Activated CD4-positive, alpha-beta memory T cell treated with anti-CD3 and anti-CD28 coated beads, Interleukin-2, amount 10 ng/mL, durations not matched to agents 7 days and 5 days (primary cell): ENCODE results near the gene RANBP17. TPM values are rescaled to one million over a fixed set of nuclear protein-coding genes. Genes with fewer than 3 reads are reported as not detected.
"Not testable (repeated sequence)": the region's sequence is repeated elsewhere in the genome, so short reads cannot be mapped to it uniquely, and the experiment has no call there.

Experiments used
- CTCF ChIA-PET: fragments of 350-600 bp; sonication (Branson Sonifier 250); formaldehyde crosslinking; loops from one replicate; lab custom pipeline; 2021; ENCODE audit warnings: antibody characterized with exemption, inconsistent platforms; lab: Charles Lee
- POLR2A ChIA-PET: fragments of 350-600 bp; sonication (Branson Sonifier 250); formaldehyde crosslinking; loops from one replicate; lab custom pipeline; 2021; ENCODE audit warnings: antibody characterized with exemption; lab: Charles Lee
- DNase-seq: peaks from one replicate; pipeline ENCODE4 v3.0.0-alpha.2; 2020
- H3K27ac Mint-ChIP-seq: one replicate; pipeline ENCODE4 v1.8.0; 2021; ENCODE audit warnings: mild to moderate bottlenecking, mixed read lengths
- H3K27me3 Mint-ChIP-seq: one replicate; pipeline ENCODE4 v1.8.0; 2021; ENCODE audit warnings: mixed read lengths
- H3K36me3 Mint-ChIP-seq: one replicate; pipeline ENCODE4 v1.8.0; 2021; ENCODE audit warnings: low read depth, mixed read lengths
- H3K4me1 Mint-ChIP-seq: one replicate; pipeline ENCODE4 v1.8.0; 2021; ENCODE audit warnings: mixed read lengths
- H3K4me3 Mint-ChIP-seq: one replicate; pipeline ENCODE4 v1.8.0; 2021; ENCODE audit warnings: mild to moderate bottlenecking, mixed read lengths
- H3K9me3 Mint-ChIP-seq: one replicate; pipeline ENCODE4 v1.8.0; 2021; ENCODE audit warnings: mixed read lengths
- total RNA-seq, 2 experiments: library from RNA; stranded (reverse); gene quantifications; one replicate each; pipeline ENCODE4 v1.2.3, GENCODE V29; 2021

The RANBP17 gene
- total RNA-seq, 2 experiments from 2014 or later = not detected

DNA sequence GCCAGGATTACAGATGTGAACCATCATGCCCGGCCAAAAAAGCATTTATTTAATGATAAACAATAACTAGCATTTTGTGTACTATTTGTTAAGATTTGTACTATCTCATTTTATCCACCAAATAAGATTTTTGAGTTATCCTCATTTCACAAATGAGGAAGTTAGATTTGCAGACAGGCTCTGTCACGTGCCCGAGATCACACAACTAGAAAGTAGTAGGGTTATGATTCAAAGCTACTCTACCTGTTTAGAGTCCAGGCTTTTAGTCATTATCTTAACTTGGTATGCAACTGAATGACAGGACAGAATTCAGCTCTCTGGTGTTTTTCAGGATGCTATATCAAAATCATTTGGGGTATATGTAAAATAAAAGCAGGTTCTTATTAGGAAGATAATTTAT lies 20.5 kb downstream of the RANBP17 start:
- H3K27ac Mint-ChIP-seq = no peak overlapping the region
- H3K4me1 Mint-ChIP-seq = no peaks in the 10 kb centered on the region
- H3K27me3 Mint-ChIP-seq = no peaks in the 10 kb centered on the region
- H3K9me3 Mint-ChIP-seq = no peaks in the 10 kb centered on the region
- no peak for DNase-seq
- CTCF ChIA-PET = no interaction called here
- POLR2A ChIA-PET = no interaction called here
- H3K4me3 Mint-ChIP-seq = no peak overlapping the region
- no peaks in the 10 kb centered on the region for H3K36me3 Mint-ChIP-seq

DNA sequence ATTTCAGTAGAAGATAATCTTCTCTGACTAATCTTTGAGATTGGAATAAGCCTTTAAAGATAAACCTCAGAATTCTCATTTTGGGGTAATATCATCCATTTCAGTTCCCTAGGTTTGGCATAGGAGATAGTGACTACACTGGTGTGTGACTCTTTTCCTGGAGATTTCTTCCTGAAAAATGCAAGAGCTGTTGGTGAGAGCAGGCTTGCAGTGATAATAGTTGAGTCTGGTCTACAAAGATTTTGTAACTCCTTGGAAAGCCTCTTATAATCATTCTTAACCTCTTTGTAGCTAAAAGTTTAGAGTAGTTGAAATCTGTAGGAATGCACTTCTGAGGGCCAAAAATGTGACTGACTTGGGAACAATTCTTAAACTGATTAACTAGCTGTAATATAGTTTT lies 23.4 kb downstream of the RANBP17 start:
- Mint-ChIP-seq H3K4me1 (no peaks in the 10 kb centered on the region), H3K9me3 (no peaks in the 10 kb centered on the region), H3K36me3 (no peaks in the 10 kb centered on the region), H3K27me3 (no peaks in the 10 kb centered on the region), H3K4me3 (no peak overlapping the region), H3K27ac (no peak overlapping the region)
- POLR2A ChIA-PET = no interaction called here
- no peak for DNase-seq
- CTCF ChIA-PET = no interaction called here

DNA sequence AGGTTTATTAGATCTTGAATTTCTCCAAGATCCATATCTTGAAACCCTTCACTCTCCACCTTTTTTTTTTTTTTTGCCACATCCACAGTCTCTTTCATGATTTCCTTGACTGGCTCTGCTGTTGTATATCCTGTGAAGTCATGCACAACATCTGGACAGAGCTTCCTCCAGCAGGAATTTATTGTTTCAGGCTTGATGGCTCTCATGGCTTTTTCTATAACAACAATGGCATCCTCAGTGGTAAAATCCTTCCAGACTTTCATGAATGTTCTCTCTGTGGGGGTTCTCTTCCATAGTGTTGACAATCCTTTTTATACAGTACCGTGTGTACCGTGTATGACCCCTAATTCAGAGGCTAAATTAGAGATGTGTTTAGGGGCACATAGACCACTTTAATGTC lies 24.0 kb downstream of the RANBP17 start:
- CTCF ChIA-PET = no interaction called here
- no peak overlapping the region for H3K27ac Mint-ChIP-seq
- POLR2A ChIA-PET = no interaction called here

DNA sequence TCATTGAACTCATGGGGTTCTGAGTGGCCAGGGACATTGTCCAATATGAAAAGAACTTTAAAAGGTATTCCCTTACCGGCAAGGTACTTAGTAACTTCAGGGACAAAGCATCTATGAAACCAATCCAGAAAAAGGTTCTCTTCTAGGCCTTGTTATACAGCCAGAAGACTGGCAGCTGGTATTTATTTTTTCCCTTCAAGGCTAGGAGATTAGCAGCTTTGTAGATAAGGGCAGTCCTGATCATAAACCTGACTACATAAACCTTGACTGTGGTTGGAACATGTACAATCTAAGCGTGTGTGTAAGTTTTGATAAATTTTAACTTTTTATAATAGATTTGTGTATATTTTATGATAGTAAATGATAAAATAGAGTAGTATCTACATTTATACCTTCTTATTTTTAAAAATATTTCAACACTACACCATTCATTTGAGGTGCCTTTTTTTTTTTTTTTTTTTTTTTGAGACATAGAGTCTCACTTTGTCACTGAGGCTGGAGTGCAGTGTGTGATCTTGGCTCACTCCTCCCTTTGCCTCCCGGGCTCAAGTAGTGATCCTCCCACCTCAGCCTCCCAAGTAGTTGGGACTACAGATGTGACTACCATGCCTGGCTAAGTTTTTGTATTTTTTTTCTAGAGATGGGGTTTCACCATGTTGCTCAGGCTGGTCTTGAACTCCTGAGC lies 24.5 kb downstream of the RANBP17 start:
- ChIA-PET POLR2A (no interaction called here), CTCF (no interaction called here)
- no peaks in the 10 kb centered on the region for H3K27me3 Mint-ChIP-seq
- no peaks in the 10 kb centered on the region for H3K9me3 Mint-ChIP-seq
- no peak for DNase-seq
- H3K4me3 Mint-ChIP-seq = no peak overlapping the region
- no peaks in the 10 kb centered on the region for H3K4me1 Mint-ChIP-seq
- H3K27ac Mint-ChIP-seq = no peak overlapping the region
- no peaks in the 10 kb centered on the region for H3K36me3 Mint-ChIP-seq

More for the DNA sequence above, 24.0 kb downstream of the RANBP17 start:
- no peaks in the 10 kb centered on the region for H3K4me1 Mint-ChIP-seq
- H3K4me3 Mint-ChIP-seq = no peak overlapping the region
- DNase-seq = no peak
- H3K36me3 Mint-ChIP-seq = no peaks in the 10 kb centered on the region
- no peaks in the 10 kb centered on the region for H3K9me3 Mint-ChIP-seq
- H3K27me3 Mint-ChIP-seq = no peaks in the 10 kb centered on the region

DNA sequence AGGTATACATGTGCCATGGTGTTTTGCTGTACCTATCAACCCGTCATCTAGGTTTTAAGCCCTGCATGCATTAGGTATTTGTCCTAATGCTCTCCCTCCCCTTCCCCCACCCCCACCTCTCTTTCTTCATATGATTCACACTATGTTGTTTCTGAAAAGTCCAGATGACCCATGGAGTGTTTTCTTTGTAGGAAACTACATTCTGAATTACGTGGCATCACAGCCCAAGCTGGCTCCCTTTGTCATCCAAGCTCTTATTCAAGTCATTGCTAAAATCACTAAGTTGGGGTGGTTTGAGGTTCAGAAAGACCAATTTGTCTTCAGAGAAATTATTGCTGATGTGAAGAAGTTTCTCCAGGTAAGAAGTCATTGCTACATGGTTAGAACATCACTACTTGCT lies 30.4 kb downstream of the RANBP17 start:
- H3K4me3 Mint-ChIP-seq = no peak overlapping the region
- H3K27me3 Mint-ChIP-seq = no peaks in the 10 kb centered on the region
- no peak for DNase-seq
- no peaks in the 10 kb centered on the region for H3K9me3 Mint-ChIP-seq
- H3K4me1 Mint-ChIP-seq = no peaks in the 10 kb centered on the region
- no peaks in the 10 kb centered on the region for H3K36me3 Mint-ChIP-seq
- CTCF ChIA-PET = no interaction called here
- POLR2A ChIA-PET = no interaction called here
- no peak overlapping the region for H3K27ac Mint-ChIP-seq

DNA sequence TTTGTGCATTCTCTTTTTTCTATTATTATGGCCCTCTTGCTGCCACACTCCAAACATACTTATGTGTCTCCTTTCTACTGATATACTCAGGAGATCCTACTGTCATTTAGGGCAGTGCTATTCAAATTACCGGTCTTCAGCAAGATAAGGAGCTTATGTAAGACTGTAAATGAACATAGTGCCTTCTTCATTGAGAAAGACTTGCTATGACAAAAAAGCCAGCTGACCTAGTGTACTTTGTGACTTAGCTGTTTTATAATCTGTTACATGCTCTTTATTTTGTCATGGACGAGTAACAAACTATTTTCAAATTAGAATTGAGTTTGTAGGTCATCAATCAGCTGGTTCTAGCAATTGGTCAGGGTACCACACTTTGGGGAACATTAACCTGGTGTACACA lies 32.8 kb downstream of the RANBP17 start:
- no peak for DNase-seq
- Mint-ChIP-seq H3K27ac (no peak overlapping the region), H3K27me3 (no peaks in the 10 kb centered on the region), H3K4me3 (no peak overlapping the region), H3K9me3 (no peaks in the 10 kb centered on the region), H3K36me3 (no peaks in the 10 kb centered on the region), H3K4me1 (no peaks in the 10 kb centered on the region)
- CTCF ChIA-PET = interaction anchor here (0.5 kb wide), 1 partner anchor 28 kb away, joined by 3 read pairs; no protein-coding TSS in a partner anchor
- POLR2A ChIA-PET = no interaction called here

DNA sequence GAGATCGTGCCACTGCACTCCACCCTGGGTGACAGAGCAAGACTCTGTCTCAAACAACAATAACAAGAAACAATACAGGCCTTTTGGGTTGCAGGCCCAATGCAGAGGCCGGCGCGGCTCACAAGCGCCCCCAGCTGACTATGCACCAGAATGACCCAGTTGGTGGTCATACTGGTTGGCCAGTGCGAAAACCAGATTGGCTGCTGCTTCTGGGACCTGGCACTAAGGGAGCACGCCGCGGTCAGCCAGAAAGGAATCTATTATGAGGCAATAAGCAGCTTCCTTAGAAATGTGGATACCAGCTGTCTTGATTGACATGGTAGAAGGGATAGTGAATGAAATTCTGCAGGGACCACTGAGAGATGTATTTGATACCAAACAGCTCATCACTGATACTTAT lies 35.0 kb downstream of the RANBP17 start:
- Mint-ChIP-seq H3K27ac (no peak overlapping the region), H3K36me3 (no peaks in the 10 kb centered on the region), H3K27me3 (no peaks in the 10 kb centered on the region), H3K4me3 (no peak overlapping the region), H3K9me3 (no peaks in the 10 kb centered on the region), H3K4me1 (no peaks in the 10 kb centered on the region)
- no peak for DNase-seq
- CTCF ChIA-PET = no interaction called here
- POLR2A ChIA-PET = no interaction called here

DNA sequence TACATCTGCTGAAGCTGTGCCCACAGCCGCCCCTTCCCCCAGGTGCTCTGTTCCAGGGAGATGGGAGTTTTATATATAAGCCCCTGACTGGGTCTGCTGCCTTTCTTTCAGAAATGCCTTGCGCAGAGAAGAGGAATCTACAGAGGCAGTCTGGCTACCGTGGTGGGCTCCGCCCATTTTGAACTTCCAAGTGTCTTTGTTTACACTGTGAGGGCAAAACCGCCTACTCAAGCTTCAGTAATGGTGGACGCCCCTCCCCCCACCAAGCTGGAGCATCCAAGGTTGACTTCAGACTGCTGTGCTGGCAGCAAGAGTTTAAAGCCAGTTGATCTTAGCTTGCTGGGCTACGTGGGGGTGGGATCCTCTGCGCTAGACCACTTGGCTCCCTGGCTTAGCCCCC lies 41.3 kb downstream of the RANBP17 start:
- Mint-ChIP-seq H3K27ac (no peak overlapping the region), H3K9me3 (no peaks in the 10 kb centered on the region), H3K4me1 (no peaks in the 10 kb centered on the region), H3K27me3 (peaks cover 2% of the 10 kb centered on the region), H3K4me3 (no peak overlapping the region), H3K36me3 (no peaks in the 10 kb centered on the region)
- ChIA-PET CTCF (no interaction called here), POLR2A (no interaction called here)
- no peak for DNase-seq

DNA sequence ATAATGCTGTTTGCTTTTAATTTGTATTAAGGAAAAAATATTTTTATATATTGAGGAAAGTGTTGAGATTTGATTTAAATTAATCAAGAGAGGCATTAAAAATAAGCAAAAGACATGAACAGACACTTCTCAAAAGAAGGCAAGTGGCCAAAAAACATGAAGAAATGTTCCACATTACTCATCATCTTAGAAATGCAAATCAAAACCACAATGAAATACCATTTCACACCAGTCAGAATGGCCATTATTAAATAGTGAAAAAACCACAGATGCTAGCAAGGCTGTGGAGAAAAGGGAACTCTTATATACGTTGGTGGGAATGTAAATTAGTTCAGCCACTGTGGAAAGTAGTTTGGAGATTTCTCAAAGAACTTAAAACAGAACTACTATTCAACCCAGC lies 45.9 kb downstream of the RANBP17 start:
- ChIA-PET CTCF (no interaction called here), POLR2A (no interaction called here)
- Mint-ChIP-seq H3K4me3 (no peak overlapping the region), H3K9me3 (no peaks in the 10 kb centered on the region), H3K27me3 (no peaks in the 10 kb centered on the region), H3K36me3 (no peaks in the 10 kb centered on the region), H3K4me1 (no peaks in the 10 kb centered on the region), H3K27ac (no peak overlapping the region)
- DNase-seq = no peak

DNA sequence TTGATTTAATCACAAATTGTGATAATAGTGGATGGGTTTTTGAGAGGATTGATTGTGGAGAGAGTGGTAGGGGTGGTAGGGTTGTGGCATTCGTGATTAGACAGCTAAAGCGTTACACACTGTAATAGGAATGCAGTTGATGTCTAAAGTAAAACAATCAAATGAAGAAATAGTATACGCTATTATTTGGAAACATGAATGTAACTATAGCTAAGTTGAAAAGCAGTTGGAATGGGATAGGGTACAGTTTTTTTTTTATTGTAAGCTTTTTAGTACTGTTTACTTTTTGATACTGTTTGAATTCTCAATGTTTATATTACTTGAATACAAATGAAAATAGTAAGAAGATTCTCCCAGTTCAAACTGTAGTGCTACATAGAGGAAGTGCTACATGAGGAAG lies 51.8 kb downstream of the RANBP17 start:
- H3K36me3 Mint-ChIP-seq = no peaks in the 10 kb centered on the region
- no peak overlapping the region for H3K4me3 Mint-ChIP-seq
- H3K27ac Mint-ChIP-seq = no peak overlapping the region
- no peak for DNase-seq
- H3K9me3 Mint-ChIP-seq = no peaks in the 10 kb centered on the region
- ChIA-PET POLR2A (no interaction called here), CTCF (no interaction called here)
- no peaks in the 10 kb centered on the region for H3K4me1 Mint-ChIP-seq
- H3K27me3 Mint-ChIP-seq = no peaks in the 10 kb centered on the region

DNA sequence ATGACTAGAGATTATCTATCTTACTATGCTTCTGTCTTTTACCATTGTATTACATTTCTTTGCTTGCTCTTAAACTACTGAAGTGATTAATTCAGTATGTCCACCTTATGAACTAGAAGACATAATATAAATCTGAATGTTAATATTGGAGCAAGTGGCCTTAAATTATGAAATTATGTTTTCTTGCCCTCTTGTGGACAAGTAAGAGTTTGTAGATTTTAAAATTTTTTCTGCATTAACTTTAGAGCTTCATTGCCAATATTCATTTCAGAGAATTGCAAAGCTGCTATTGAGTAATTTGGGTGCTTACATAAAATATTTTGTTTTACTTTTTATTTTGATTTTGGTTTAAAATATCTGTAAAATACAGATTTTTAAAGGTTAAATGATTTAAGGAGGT lies 55.3 kb downstream of the RANBP17 start:
- Mint-ChIP-seq H3K27me3 (no peaks in the 10 kb centered on the region), H3K4me1 (no peaks in the 10 kb centered on the region), H3K4me3 (no peak overlapping the region), H3K9me3 (no peaks in the 10 kb centered on the region), H3K27ac (no peak overlapping the region), H3K36me3 (no peaks in the 10 kb centered on the region)
- DNase-seq = no peak
- POLR2A ChIA-PET = no interaction called here
- CTCF ChIA-PET = no interaction called here

DNA sequence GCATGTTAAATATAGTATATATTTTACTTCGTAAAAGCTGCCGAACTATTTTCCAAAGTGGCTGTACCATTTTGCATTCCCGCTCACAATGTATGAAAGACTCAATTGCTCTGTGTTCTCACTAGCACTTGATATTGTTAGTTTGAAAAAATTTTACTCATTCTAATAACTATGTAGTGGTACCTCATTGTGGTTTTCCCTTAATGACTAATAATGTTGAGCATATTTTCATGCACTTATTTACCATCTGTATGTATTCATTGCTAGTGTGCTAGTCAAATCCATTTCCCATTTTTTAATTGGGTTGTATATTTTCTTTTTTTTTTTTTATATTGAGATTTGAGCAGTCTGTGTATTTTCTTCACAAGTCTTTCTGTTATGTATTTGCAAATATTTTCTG lies 58.4 kb downstream of the RANBP17 start:
- ChIA-PET CTCF (no interaction called here), POLR2A (no interaction called here)
- Mint-ChIP-seq H3K4me3 (no peak overlapping the region), H3K27me3 (no peaks in the 10 kb centered on the region), H3K36me3 (no peaks in the 10 kb centered on the region), H3K4me1 (no peaks in the 10 kb centered on the region), H3K9me3 (no peaks in the 10 kb centered on the region), H3K27ac (no peak overlapping the region)
- DNase-seq = no peak

DNA sequence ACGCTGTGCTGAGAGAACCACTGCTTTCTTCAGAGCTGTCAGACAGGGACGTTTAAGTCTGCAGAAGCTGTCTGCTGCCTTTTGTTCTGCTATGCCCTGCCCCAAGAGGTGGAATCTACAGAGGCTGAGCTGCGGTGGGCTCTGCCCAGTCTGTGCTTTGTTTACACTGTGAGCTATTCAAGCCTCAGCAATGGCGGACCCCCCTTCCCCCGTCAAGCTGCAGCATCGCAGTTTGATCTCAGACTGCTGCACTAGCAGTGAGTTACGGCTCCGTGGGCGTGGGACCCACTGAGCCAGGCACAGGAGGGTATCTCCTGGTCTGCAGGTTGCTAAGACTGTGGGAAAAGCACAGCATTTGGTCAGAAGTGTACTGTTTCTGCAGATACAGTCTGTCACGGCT lies 60.5 kb downstream of the RANBP17 start:
- H3K9me3 Mint-ChIP-seq, H3K4me1 Mint-ChIP-seq, H3K36me3 Mint-ChIP-seq, H3K27me3 Mint-ChIP-seq, CTCF ChIA-PET, DNase-seq, H3K4me3 Mint-ChIP-seq, H3K27ac Mint-ChIP-seq, POLR2A ChIA-PET: not testable (repeated sequence)

DNA sequence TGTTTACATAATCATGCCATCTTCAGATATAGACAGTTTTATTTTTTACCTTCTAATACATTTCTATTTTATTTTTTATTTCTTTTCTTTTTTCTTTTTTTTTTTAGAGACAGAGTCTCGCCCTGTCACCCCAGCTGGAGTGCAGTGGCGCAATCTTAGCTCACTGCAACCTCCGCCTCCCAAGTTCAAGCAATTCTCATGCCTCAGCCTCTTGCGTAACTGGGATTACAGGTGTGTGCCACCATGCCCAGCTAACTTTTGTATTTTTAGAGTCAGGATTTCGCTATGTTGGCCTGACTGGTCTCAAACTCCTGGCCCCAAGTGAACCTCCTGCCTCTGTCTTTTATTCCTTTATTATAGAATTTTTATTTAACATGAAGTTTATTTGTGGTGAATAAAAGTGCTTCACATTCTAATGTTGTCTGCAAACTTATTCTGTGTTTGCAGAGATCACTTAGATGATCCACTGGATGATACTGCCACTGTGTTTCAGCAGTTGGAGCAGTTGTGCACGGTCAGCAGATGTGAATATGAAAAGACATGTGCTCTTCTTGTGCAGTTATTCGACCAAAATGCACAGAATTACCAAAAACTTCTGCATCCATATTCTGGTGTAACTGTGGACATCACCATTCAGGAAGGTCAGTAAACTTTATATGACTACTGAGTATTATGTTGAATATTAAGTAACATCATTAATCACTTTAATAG lies 62.2 kb downstream of the RANBP17 start:
- no peak overlapping the region for H3K27ac Mint-ChIP-seq
- CTCF ChIA-PET = no interaction called here

More for the DNA sequence above, 62.2 kb downstream of the RANBP17 start:
- no peaks in the 10 kb centered on the region for H3K36me3 Mint-ChIP-seq
- H3K4me3 Mint-ChIP-seq = no peak overlapping the region
- DNase-seq = no peak
- H3K4me1 Mint-ChIP-seq = no peaks in the 10 kb centered on the region
- H3K27me3 Mint-ChIP-seq = no peaks in the 10 kb centered on the region
- POLR2A ChIA-PET = no interaction called here
- H3K9me3 Mint-ChIP-seq = no peaks in the 10 kb centered on the region
